Non-pigmented ciliary epithelial cell (primary cell): Measurements from ENCODE around the gene FAM98A.

Experiments
- DNase-seq: peaks from one replicate; pipeline ENCODE4 v3.0.0-alpha.2; 2010; ENCODE audit warnings: low read depth

FAM98A gene

DNA sequence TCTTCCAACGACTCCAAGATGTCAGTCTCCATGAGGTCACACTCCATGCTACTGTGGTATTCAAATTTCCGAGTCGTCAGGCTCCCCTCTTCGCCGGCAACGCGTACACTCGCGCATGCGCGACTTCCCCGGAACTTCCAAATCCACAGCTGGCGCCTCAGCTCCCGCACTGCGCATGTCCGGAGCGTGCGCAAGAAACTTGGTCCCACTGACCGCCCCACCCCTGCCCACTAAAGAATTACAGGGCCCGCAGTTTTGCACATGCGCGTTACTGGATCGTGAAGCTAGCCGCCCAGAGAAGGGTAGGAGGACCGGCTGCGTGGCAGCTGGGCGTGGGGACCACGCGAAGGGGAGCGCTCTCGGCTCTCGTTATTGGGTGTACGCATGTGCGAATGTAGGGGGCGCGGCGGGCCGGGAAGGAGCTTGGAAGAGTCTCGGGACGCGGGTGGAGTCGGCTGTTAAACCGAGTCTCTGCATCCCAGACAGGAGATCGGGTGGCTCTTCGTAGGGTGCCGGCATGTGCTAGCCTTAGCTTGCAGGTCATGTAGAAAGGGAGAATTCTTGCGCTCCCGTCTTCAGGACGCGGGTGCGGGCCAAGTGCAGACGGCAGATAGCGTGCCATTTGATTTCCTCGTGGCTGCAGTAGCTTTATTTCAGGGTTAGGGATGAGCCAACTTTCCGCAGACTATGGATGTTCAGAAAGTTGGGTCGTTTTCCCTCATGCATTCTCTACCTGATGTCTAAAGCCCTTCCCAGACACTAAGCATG is at the start of gene FAM98A:
FAM98A (minus strand) TSS at position 125 of the 768 bp plus-strand sequence; CDS start at position 47, 78 bp downstream.
- peak; percentile 94 for DNase-seq

DNA sequence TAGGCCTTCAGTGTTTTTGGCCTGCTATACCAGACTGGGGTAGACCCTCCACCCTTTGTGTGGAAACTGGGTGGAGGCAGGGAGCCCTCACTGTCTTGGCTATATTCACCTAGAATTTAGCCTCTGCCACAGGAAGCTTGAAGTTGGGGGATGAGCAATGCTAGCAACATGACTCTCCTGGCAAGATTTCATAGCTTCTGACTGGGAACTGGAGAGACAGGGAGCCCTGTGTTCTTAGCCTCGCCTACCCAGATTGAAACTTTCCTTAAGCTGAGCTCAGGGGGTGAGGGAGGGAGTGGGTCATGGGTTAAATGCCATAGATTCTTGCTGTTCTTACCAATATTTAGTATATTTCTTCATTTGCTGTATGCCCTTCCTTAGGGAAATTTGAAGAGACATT is 46.8 kb upstream of the FAM98A start:
- peak; percentile 11 for DNase-seq

DNA sequence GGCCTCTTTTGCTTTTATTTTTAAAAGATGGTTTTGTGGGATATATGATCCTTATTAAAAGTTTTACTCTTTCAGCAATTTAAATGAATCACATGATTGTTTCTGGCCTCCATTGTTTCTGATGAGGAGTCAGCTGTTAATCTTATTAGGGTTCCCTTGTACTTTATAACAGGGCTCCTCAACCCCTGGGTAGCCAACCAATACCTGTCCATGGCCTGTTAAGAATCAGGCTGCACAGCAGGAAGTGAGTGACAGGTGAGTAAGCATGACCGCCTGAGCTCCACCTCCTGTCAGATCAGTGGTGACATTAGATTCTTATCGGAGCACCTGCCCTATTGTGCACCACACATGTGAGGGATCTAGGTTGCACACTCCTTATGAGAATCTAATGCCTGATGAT is 45.1 kb upstream of the FAM98A start:
- DNase-seq, result no peak

DNA sequence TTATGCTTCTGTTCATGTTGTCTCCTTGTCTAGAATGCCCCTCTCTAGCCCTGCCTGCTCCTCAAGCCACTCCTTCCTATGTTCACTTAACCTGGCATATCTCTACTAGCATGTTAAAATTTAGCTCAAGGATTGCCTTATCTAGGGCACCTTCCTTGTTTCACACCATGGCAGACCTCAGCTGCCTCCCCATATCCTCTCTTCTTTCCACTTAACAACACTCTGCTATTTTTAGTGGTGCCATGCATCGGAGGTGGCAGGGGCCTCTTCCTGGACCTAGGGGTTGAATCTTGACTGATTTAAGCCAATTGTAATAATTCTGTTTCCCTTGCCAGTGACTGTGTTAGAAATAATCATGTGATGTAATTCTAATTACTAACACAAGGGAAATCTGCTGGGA is 36.9 kb upstream of the FAM98A start:
- DNase-seq, result no peak

DNA sequence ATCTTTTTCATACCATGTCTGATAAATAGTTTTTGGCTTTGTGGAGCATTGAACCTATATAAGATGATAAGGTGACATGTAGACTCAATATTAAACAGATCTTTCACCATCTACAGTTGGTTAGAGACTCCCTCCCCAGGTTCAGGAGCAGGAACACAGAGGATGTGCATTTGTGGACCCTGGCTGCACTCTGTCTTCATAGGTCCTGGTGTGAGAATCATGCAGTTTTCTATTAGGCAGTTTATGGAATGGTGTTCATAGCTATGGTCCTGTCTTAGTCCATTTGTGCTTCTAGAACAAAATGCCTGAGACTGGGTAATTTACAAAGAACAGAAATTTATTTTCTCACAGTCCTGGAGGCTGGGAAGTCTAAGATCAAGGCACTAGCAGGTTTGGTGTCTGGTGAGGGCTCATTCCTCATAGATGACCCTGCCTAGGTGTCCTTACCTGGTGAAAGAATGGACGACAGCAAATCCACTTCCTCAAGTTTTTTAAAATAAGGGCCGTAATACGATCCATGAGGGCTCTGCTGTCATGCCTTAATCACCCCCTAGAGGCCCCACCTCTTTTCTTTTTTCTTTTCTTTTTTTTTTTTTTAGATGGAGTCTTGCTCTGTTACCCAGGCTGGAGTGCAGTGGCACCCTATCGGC is 35.3 kb upstream of the FAM98A start:
- no peak for DNase-seq

DNA sequence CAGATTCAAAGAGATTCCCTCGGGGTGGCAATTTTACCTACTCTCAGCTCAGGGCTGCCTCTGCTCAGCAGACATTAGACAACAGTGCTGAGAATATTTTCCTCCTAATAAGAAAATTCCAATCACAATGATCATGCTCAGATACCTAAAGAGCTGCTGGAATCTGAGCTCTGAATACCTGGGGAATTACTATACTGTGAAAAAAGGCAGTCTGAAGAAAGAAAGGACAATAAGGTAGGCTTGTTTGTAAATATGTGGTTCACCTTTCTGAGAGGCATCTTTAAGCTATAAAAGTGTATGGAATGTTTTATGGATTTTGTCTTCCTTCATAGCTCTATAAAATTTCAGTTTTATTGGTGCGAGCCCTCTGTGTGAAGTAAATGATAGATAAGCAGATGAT is 34.2 kb upstream of the FAM98A start:
- no peak for DNase-seq

DNA sequence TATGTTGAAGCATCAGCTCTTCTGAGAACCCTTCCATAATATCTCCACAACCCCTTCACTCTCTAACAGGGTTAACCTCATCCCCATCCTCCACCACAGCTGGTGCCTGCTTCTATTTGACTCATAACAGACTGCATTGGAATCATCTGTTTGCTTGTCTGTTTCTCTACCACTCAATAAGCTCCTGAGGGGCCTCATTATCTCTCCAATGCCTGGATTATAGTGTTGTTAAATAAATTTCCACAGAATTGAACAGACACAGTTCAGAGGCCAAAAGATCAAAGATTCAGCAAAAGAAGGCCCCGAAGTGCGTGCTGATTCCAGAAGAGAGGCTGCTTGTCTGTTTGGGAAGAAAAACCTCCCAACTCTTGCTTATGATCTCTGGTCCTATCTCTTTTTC is 33.7 kb upstream of the FAM98A start:
- no peak for DNase-seq

DNA sequence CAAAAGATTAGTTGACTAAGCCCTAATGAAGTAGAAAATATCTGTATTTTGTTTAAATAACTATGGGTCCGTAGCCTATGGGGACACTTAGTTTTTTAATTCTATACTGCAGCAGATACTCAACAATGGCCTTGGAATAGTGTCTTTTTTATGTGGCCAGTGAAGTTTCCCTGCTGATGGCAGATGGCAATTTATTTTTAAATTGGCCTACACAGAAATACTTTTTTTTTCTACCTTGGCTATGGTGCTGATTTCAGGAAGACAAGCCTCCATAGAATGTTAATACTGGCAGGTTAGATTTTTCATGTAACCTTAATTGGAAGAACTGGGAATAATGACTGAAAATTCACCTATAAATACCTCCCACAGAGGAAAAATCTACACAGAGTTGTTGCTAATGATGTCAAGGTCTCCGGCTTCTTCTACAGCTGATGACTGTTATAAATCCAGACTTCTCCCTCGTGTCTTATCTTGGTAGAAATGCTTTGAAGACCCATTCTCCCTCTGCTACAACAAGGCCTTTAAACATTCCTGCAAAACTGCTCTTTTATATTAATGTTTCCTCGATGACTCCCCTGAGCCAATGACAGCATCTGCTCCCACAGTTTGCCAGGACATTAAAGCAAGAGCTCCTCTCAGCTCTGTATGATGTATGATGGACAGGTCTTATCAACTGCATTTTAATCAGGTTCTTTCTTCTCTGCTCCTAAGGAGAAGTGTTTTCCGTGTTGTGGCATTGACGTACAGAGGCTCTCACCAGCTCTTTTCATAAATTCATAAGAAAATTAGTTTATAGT is 29.1 kb upstream of the FAM98A start:
- no peak for DNase-seq

DNA sequence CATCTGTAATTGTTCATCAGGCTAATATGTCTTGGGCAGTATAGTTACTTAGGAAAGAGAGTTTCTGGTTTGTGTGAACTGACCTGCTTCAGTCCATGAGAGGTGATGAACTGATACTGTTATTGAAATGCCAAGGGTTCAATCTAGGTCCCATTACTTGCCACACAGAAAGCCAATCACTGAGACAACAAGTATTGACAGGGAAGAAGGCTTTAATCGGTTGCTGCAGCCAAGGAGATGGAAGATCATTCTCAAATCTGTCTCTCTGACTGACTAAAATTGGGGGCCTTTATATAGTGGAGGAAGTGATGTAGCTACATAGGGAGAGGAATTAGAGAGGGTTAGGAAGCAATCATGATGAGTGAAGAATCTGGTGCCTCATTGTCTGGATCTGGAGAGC is 19.9 kb upstream of the FAM98A start:
- no peak for DNase-seq

DNA sequence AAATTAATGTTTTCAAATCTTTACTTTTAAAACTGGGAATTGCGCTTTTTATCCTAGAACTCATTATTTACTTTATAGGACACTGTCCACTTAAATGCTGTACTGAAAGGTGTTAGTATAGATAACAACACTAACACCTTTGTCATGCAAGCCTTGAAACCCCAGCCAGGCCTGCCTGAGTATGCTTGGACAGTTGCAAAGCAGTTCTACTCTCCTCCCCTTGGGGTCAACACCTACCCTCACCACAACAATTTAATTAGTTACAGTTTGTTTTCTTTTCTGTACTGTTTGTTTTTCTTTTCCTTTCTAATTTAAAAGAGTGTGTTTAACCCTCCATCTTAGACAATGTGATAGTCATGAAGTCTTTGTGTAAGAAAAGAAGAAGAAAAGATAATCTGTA is 18.9 kb upstream of the FAM98A start:
- no peak for DNase-seq

DNA sequence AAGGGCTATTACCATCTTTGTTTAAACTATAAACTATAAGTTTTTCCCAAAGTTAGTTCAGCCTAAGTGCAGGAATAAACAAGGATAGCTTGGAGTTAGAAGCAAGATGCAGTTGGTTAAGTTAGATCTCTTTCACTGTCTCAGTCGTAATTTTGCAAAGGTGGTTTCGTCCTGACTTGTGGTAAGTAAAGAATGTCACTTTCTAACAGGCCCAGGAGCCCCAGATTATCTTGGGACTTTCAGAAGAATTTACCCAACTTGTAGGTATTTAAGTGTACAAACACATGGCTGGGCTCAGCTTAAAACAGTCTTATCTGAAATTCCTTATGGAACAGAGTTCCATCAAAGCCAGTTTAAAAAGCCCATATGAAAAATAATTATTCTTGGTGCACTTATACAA is 18.3 kb upstream of the FAM98A start:
- DNase-seq, result no peak

DNA sequence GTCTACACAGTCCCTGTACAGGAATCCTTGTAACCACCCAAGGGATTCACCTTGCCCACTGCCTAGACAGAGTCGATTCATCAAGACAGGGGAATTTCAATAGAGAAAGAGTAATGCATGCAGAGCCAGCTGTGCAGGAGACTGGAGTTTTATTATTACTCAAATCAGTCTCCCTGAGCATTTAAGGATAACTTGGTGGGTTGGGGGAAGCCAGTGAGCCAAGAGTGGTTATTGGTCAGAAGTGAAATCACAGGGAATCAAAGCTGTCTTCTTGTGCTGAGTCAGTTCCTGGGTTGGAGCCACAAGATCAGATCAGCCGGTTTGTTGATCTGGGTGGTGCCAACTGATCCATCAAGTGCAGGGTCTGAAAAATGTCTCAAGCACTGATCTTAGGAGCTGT is 17.8 kb upstream of the FAM98A start:
- DNase-seq, result no peak

DNA sequence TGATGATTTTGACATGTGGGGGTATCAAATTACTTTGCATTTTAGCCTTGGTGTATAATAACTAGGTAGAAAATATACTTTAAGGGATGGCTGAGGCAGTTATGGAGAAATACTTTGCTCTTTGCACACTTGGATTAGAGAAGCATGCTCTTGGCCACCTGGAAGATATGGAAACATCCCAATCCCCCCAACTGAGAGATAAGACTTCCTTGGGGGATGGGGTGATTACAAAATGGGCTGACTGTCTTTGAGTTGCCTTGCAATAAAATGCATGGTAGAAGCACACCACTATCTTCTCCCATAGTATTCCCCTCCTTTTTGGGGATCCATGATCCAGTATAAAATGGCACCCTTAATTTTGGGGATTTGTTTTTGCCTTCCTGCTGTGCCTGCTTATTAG is 15.1 kb upstream of the FAM98A start:
- no peak for DNase-seq

DNA sequence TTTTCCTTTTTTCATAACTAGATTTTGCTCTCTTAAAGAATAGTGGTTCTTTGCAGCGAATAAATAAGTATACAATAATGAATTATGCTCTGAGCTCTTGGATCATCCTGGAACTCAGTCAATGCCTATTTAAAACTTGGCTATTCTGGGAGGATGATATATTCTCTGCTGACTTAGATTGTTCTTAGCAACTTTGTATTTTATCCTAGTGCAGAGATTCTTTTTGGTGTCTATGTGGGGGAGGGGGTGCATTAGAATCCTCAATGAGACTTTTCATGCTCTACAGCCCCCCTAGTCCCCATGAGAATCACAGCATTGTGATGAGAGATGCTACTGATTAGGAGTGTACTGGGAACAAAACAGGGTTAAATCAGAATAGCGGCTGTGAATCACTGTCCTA is 8.8 kb upstream of the FAM98A start:
- DNase-seq, result no peak

DNA sequence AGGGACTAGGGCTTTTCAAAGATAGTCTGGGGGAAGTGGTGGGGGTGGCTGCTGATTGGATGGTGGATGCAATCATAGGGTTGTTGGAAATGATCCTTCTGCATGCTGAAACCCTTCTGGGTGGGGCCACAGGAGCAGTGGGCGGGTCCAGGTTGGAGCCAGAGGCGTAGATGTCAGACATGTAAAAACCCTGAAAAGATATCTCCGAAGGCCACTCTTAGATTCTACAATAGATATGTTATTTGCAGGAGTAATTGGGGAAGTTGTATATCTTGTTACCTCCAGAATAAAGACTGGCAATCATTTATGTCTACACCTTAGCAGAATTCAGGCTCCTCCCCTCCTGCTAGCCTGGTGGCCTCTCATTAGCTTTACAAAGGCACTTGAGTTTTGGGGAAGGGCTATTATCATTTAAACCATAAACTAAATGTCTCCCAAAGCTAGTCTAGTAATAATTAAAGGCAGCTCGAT is 8.2 kb upstream of the FAM98A start:
- DNase-seq, result no peak

DNA sequence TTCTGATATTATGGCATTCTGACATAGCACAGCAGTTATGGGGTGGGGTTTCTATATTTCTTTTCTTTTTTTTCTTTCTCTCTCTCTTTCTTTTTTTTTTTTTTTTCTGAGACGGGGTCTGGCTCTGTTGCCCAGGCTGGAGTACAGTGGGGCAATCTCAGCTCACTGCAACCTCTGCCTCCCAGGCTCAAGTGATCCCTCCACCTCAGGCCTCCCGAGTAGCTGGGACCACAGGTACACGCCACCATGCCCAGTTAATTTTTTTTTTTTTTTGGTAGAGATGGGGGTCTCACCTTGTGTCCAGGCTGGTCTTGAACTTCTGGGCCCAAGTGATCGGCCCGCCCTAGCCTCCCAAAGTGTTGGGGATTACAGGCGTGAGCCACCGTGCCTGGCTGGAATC is 7.5 kb upstream of the FAM98A start:
- DNase-seq, result no peak

DNA sequence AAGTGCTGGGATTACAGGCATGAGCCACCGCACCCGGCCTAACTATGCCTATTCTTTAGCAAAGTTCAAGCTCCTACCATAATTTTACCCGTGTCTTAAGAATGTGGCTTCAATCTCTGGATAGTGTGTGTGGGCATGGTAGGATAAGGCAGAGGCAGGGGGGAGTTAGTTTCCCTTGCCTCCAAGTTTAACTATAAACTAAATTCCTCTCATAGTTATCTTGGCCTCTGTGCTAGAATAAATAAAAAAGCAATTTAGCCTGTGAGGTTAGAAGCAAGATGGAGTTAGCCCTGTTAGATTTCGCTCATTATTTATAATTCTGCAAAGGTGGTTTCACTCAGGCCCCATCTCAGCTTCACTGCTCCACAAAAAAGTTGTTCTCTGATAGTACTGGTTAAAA is 7.0 kb upstream of the FAM98A start:
- no peak for DNase-seq

DNA sequence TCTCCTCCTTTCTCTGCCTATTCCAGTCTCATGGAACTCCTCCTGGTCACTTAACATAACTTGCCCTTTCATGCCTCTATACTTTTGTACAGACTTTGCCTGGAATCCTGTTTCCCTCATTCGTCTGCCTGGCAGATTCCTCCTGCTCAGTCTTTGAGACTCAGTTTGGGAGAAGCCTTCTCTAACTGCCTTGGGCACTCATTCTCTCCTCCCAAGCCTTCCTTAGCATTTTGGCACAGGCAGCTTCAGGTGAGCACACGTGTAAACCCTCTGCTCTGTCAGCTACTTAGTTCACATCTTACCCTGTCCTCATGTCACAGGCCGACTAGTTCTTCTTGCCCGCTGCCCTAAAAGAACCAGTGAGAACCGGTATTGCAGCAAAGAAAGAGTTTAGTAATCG is 6.0 kb upstream of the FAM98A start:
- DNase-seq, result no peak

DNA sequence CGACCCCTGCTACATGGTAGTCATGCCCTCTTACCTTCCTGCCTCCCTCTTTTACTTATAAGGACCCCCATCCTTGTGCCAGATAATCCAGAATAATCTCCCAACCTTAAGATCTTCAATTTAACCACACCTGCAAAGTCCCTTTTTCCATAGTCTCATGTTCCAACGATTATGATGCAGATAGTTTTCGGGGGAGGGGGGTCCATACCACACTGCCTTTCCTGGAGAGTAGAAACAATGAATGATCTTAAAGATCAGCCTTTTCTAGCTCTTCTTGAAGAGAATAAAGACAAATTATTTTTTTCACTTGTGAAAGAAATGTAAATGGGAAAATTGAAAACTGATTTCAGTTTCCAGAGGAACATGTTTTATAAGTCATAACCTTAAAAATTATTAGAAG is 4.3 kb upstream of the FAM98A start:
- no peak for DNase-seq

DNA sequence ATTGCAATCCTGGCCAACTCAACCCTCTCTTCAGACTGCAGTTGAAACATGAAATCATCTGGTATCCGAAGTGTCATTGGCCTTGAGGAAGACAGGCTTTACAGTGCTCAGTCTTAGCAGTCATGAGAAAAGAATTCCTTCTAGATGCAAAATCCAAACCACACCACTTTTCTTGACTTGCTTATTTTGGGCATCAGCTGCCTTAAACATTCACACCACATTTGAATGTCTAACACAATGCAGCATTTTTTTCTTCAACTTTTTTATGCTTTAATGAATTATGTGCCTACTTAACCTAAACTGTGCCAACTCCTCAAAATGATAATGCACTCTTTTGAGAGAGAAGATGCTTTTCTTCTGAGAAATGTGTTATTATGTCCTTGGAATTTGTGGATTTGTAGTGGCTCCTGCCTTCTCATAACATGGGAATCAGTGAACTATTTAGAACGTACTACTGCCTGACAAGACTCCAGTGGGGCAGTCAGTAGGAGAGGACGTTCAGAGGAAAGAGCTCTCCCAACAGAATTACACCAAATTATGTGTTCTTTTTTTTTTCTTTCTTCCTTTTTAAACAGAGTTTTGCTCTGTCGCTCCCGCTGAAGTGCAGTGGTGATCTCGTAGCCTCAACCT is 3.2 kb upstream of the FAM98A start:
- DNase-seq, result no peak

DNA sequence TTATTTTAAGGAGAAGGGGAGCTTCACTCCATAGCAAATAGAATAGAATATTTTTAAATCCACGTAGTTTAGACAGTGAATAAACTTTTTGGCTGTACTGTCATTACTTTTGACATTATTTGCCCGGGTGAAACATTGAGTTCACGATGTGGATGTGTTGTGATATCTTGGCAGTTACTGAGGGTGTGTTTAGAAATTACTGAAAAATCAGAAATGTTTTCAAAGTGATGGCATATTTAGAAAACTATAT is 769 bp upstream of the FAM98A start:
- DNase-seq, result no peak

DNA sequence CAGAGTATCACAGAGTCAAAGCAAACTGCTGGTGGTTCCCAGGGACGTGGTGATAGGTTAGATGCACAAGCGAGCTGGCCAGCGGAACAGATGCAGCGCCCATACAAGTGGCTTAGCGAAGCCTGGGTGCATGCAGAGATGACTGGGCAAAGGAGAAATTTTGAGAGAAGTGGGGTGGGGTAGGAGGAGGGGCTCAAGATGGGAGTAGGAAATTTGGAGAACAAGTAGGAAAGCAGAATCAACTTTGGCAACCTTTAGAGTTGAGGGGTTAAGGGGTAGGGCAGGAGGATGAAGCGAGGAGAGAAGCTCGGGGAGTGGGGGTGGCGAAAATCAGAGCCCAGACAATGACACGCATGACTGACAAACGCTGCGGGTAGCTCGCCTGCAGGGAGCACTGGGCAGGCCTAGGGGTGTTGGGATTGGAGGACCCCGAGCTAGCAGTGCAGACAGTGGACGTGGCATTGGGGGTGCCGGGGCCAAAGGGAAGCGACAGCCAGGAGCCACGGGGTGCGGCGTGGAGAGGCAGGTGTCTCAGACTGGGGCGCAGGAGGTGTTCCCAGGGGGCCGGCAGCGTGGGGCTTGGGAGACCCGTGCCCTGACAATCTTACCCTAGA is 431 bp downstream of the FAM98A start:
- no peak for DNase-seq
